ENCODE data around the gene FAH.
"Not testable (repeated sequence)": the region's sequence is repeated elsewhere in the genome, so short reads cannot be mapped to it uniquely, and the experiment has no call there.

The FAH gene

GRCh38 chr15:80123034-80123433 is 29.8 kb upstream of the FAH start:
- Histone ChIP-seq H3K27me3 (ENCODE audit: control insufficient read depth, low read length) (no peaks in the 10 kb centered on the region), H4K20me1 (ENCODE audit: control insufficient read depth, insufficient read depth, low read depth, low read length) (no peaks in the 10 kb centered on the region; the same call in 1 of the 2 replicates), H3F3A (ENCODE audit: control insufficient read depth, insufficient read depth) (no peaks in the 10 kb centered on the region), H3K9me3 (ENCODE audit: control insufficient read depth, insufficient read depth, low read length) (no peaks in the 10 kb centered on the region), H3K79me2 (ENCODE audit: control insufficient read depth, low read length) (peaks cover 9% of the 10 kb centered on the region), H3K4me2 (ENCODE audit: low read length) (no peak overlapping the region), H3K9me2 (replicated peaks; ENCODE audit: control insufficient read depth, low read length) (no peaks in the 10 kb centered on the region), H3K4me1 (ENCODE audit: control insufficient read depth, low read length) (no peaks in the 10 kb centered on the region), H3K27ac (ENCODE audit: low read depth, low read length) (no peak overlapping the region), H3K36me3 (ENCODE audit: control insufficient read depth, low read length) (peaks cover 57% of the 10 kb centered on the region), H3K4me3 (ENCODE audit: low read length) (no peak overlapping the region)
- TF ChIP-seq EZH2phosphoT487 (IDR thresholded peaks at IDR 0.05; ENCODE audit: borderline replicate concordance, low read length) = no peak
- no peak for TF ChIP-seq CTCF (IDR thresholded peaks at IDR 0.05; ENCODE audit: low read depth, low read length, poor library complexity, severe bottlenecking)

- H3K36me3 ChIP-seq (ENCODE audit: control insufficient read depth, low read length) = peaks cover 50% of the 10 kb centered on the region
- H3K9me3 ChIP-seq (ENCODE audit: control insufficient read depth, insufficient read depth, low read length); H4K20me1 ChIP-seq (ENCODE audit: control insufficient read depth, insufficient read depth, low read depth, low read length); H3K4me1 ChIP-seq (ENCODE audit: control insufficient read depth, low read length); H3K4me3 ChIP-seq (ENCODE audit: low read length); H3K79me2 ChIP-seq (ENCODE audit: control insufficient read depth, low read length); H3K27me3 ChIP-seq (ENCODE audit: control insufficient read depth, low read length); H3K27ac ChIP-seq (ENCODE audit: low read depth, low read length); H3K4me2 ChIP-seq (ENCODE audit: low read length); H3F3A ChIP-seq (ENCODE audit: control insufficient read depth, insufficient read depth); H3K9me2 ChIP-seq (replicated peaks; ENCODE audit: control insufficient read depth, low read length): not testable (repeated sequence)
Measured at GRCh38 chr15:80127253-80127652, 25.5 kb upstream of the FAH start.

GRCh38 chr15:80127911-80128310 is 24.9 kb upstream of the FAH start:
- no peak overlapping the region for H3K27ac ChIP-seq (ENCODE audit: low read depth, low read length)
- H3K27me3 ChIP-seq (ENCODE audit: control insufficient read depth, low read length) = no peaks in the 10 kb centered on the region
- H3F3A ChIP-seq (ENCODE audit: control insufficient read depth, insufficient read depth) = no peaks in the 10 kb centered on the region
- H3K9me3 ChIP-seq (ENCODE audit: control insufficient read depth, insufficient read depth, low read length) = no peaks in the 10 kb centered on the region
- no peak for TF ChIP-seq EZH2phosphoT487 (IDR thresholded peaks at IDR 0.05; ENCODE audit: borderline replicate concordance, low read length)
- no peak for TF ChIP-seq CTCF (IDR thresholded peaks at IDR 0.05; ENCODE audit: low read depth, low read length, poor library complexity, severe bottlenecking)
- H3K4me2 ChIP-seq (ENCODE audit: low read length) = no peak overlapping the region
- no peaks in the 10 kb centered on the region for H3K9me2 ChIP-seq (replicated peaks; ENCODE audit: control insufficient read depth, low read length)
- no peak overlapping the region for H3K4me3 ChIP-seq (ENCODE audit: low read length)
- H4K20me1 ChIP-seq (ENCODE audit: control insufficient read depth, insufficient read depth, low read depth, low read length) = no peaks in the 10 kb centered on the region
- peaks cover 50% of the 10 kb centered on the region for H3K36me3 ChIP-seq (ENCODE audit: control insufficient read depth, low read length)
- no peaks in the 10 kb centered on the region for H3K4me1 ChIP-seq (ENCODE audit: control insufficient read depth, low read length)
- no peaks in the 10 kb centered on the region for H3K79me2 ChIP-seq (ENCODE audit: control insufficient read depth, low read length)

GRCh38 chr15:80132382-80132781 is 20.4 kb upstream of the FAH start:
- Histone ChIP-seq H3K9me3 (ENCODE audit: control insufficient read depth, insufficient read depth, low read length) (no peaks in the 10 kb centered on the region), H3K79me2 (ENCODE audit: control insufficient read depth, low read length) (no peaks in the 10 kb centered on the region), H3K9me2 (replicated peaks; ENCODE audit: control insufficient read depth, low read length) (no peaks in the 10 kb centered on the region), H3K4me1 (ENCODE audit: control insufficient read depth, low read length) (no peaks in the 10 kb centered on the region), H3K4me3 (ENCODE audit: low read length) (no peak overlapping the region), H3K4me2 (ENCODE audit: low read length) (no peak overlapping the region), H3K36me3 (ENCODE audit: control insufficient read depth, low read length) (peaks cover 48% of the 10 kb centered on the region), H3K27me3 (ENCODE audit: control insufficient read depth, low read length) (no peaks in the 10 kb centered on the region), H3F3A (ENCODE audit: control insufficient read depth, insufficient read depth) (no peaks in the 10 kb centered on the region), H3K27ac (ENCODE audit: low read depth, low read length) (no peak overlapping the region), H4K20me1 (ENCODE audit: control insufficient read depth, insufficient read depth, low read depth, low read length) (no peaks in the 10 kb centered on the region)
- TF ChIP-seq EZH2phosphoT487 (IDR thresholded peaks at IDR 0.05; ENCODE audit: borderline replicate concordance, low read length) (no peak), CTCF (IDR thresholded peaks at IDR 0.05; ENCODE audit: low read depth, low read length, poor library complexity, severe bottlenecking) (no peak)

All from DOHH2 (cell line).